ENCODE data around the gene COX8A.

COX8A gene

GRCh38 chr11:63993100-63993499, 18.7 kb downstream of the COX8A start:
- Histone ChIP-seq H3K9ac (ENCODE audit: low read depth in 1 of 2, low read length in 2 of 2) (no peak overlapping the region), H3K27me3 (ENCODE audit: control insufficient read depth in 1 of 2, insufficient read depth in 2 of 2, low read length in 2 of 2) (no peaks in the 10 kb centered on the region), H3K4me1 (ENCODE audit: control insufficient read depth in 1 of 2, insufficient read depth in 2 of 2, low read length in 2 of 2) (peaks cover 0 to under 1% of the 10 kb centered on the region in 2 donors), H3K4me3 (ENCODE audit: low read depth in 1 of 2, low read length in 2 of 2) (no peak overlapping the region), H3K9me3 (ENCODE audit: control insufficient read depth in 1 of 2, low read length in 2 of 2) (no peaks in the 10 kb centered on the region), H3K36me3 (ENCODE audit: control insufficient read depth in 1 of 2, insufficient read depth in 2 of 2, low read length in 2 of 2) (peaks cover 20 to 61% of the 10 kb centered on the region in 2 donors), H3K27ac (ENCODE audit: low read depth, low read length) (no peak overlapping the region)

GRCh38 chr11:63993993-63994392, 19.6 kb downstream of the COX8A start:
- H3K27ac ChIP-seq (ENCODE audit: low read depth, low read length) = no peak overlapping the region
- H3K4me3 ChIP-seq (ENCODE audit: low read depth in 1 of 2, low read length in 2 of 2) = no peak overlapping the region
- no peaks in the 10 kb centered on the region for H3K27me3 ChIP-seq (ENCODE audit: control insufficient read depth in 1 of 2, insufficient read depth in 2 of 2, low read length in 2 of 2)
- H3K4me1 ChIP-seq (ENCODE audit: control insufficient read depth in 1 of 2, insufficient read depth in 2 of 2, low read length in 2 of 2) = peaks cover 0 to 2% of the 10 kb centered on the region in 2 donors
- no peaks in the 10 kb centered on the region for H3K9me3 ChIP-seq (ENCODE audit: control insufficient read depth in 1 of 2, low read length in 2 of 2)
- peaks cover 20 to 57% of the 10 kb centered on the region in 2 donors for H3K36me3 ChIP-seq (ENCODE audit: control insufficient read depth in 1 of 2, insufficient read depth in 2 of 2, low read length in 2 of 2)
- no peak overlapping the region for H3K9ac ChIP-seq (ENCODE audit: low read depth in 1 of 2, low read length in 2 of 2)

- Histone ChIP-seq H3K36me3 (ENCODE audit: control insufficient read depth in 1 of 2, insufficient read depth in 2 of 2, low read length in 2 of 2) (peaks cover 9 to 43% of the 10 kb centered on the region in 2 donors), H3K27ac (ENCODE audit: low read depth, low read length) (no peak overlapping the region), H3K9me3 (ENCODE audit: control insufficient read depth in 1 of 2, low read length in 2 of 2) (no peaks in the 10 kb centered on the region), H3K9ac (ENCODE audit: low read depth in 1 of 2, low read length in 2 of 2) (no peak overlapping the region), H3K4me1 (ENCODE audit: control insufficient read depth in 1 of 2, insufficient read depth in 2 of 2, low read length in 2 of 2) (peaks cover 0 to 10% of the 10 kb centered on the region in 2 donors), H3K27me3 (ENCODE audit: control insufficient read depth in 1 of 2, insufficient read depth in 2 of 2, low read length in 2 of 2) (no peaks in the 10 kb centered on the region), H3K4me3 (ENCODE audit: low read depth in 1 of 2, low read length in 2 of 2) (no peak overlapping the region)
Observed at GRCh38 chr11:63996512-63996911, 22.1 kb downstream of the COX8A start.

GRCh38 chr11:63997104-63997700, 22.8 kb downstream of the COX8A start:
- Histone ChIP-seq H3K9me3 (ENCODE audit: control insufficient read depth in 1 of 2, low read length in 2 of 2) (no peaks in the 10 kb centered on the region), H3K9ac (ENCODE audit: low read depth in 1 of 2, low read length in 2 of 2) (no peak overlapping the region), H3K4me1 (ENCODE audit: control insufficient read depth in 1 of 2, insufficient read depth in 2 of 2, low read length in 2 of 2) (peaks cover 0 to 10% of the 10 kb centered on the region in 2 donors), H3K36me3 (ENCODE audit: control insufficient read depth in 1 of 2, insufficient read depth in 2 of 2, low read length in 2 of 2) (peaks cover 8 to 41% of the 10 kb centered on the region in 2 donors), H3K4me3 (ENCODE audit: low read depth in 1 of 2, low read length in 2 of 2) (no peak overlapping the region), H3K27me3 (ENCODE audit: control insufficient read depth in 1 of 2, insufficient read depth in 2 of 2, low read length in 2 of 2) (no peaks in the 10 kb centered on the region), H3K27ac (ENCODE audit: low read depth, low read length) (no peak overlapping the region)

- Histone ChIP-seq H3K9me3 (ENCODE audit: control insufficient read depth in 1 of 2, low read length in 2 of 2) (no peaks in the 10 kb centered on the region), H3K27ac (ENCODE audit: low read depth, low read length) (no peak overlapping the region), H3K36me3 (ENCODE audit: control insufficient read depth in 1 of 2, insufficient read depth in 2 of 2, low read length in 2 of 2) (peaks cover 8 to 41% of the 10 kb centered on the region in 2 donors), H3K27me3 (ENCODE audit: control insufficient read depth in 1 of 2, insufficient read depth in 2 of 2, low read length in 2 of 2) (no peaks in the 10 kb centered on the region), H3K4me1 (ENCODE audit: control insufficient read depth in 1 of 2, insufficient read depth in 2 of 2, low read length in 2 of 2) (peaks cover 0 to 10% of the 10 kb centered on the region in 2 donors), H3K4me3 (ENCODE audit: low read depth in 1 of 2, low read length in 2 of 2) (no peak overlapping the region), H3K9ac (ENCODE audit: low read depth in 1 of 2, low read length in 2 of 2) (no peak overlapping the region)
Observed at GRCh38 chr11:63997801-63998337, 23.4 kb downstream of the COX8A start.

GRCh38 chr11:63998558-63999348, 24.3 kb downstream of the COX8A start:
- peaks cover 8 to 41% of the 10 kb centered on the region in 2 donors for H3K36me3 ChIP-seq (ENCODE audit: control insufficient read depth in 1 of 2, insufficient read depth in 2 of 2, low read length in 2 of 2)
- H3K9ac ChIP-seq (ENCODE audit: low read depth in 1 of 2, low read length in 2 of 2) = no peak overlapping the region
- no peak overlapping the region for H3K4me3 ChIP-seq (ENCODE audit: low read depth in 1 of 2, low read length in 2 of 2)
- H3K4me1 ChIP-seq (ENCODE audit: control insufficient read depth in 1 of 2, insufficient read depth in 2 of 2, low read length in 2 of 2) = peaks cover 0 to 10% of the 10 kb centered on the region in 2 donors
- H3K9me3 ChIP-seq (ENCODE audit: control insufficient read depth in 1 of 2, low read length in 2 of 2) = no peaks in the 10 kb centered on the region
- H3K27me3 ChIP-seq (ENCODE audit: control insufficient read depth in 1 of 2, insufficient read depth in 2 of 2, low read length in 2 of 2) = no peaks in the 10 kb centered on the region
- no peak overlapping the region for H3K27ac ChIP-seq (ENCODE audit: low read depth, low read length)

GRCh38 chr11:63999349-64000025, 25.1 kb downstream of the COX8A start:
- Histone ChIP-seq H3K27me3 (ENCODE audit: control insufficient read depth in 1 of 2, insufficient read depth in 2 of 2, low read length in 2 of 2) (no peaks in the 10 kb centered on the region), H3K9ac (ENCODE audit: low read depth in 1 of 2, low read length in 2 of 2) (no peak overlapping the region), H3K4me3 (ENCODE audit: low read depth in 1 of 2, low read length in 2 of 2) (peak overlapping the region; percentile 15 to 16), H3K9me3 (ENCODE audit: control insufficient read depth in 1 of 2, low read length in 2 of 2) (no peaks in the 10 kb centered on the region), H3K4me1 (ENCODE audit: control insufficient read depth in 1 of 2, insufficient read depth in 2 of 2, low read length in 2 of 2) (peaks cover 0 to 10% of the 10 kb centered on the region in 2 donors), H3K27ac (ENCODE audit: low read depth, low read length) (no peak overlapping the region), H3K36me3 (ENCODE audit: control insufficient read depth in 1 of 2, insufficient read depth in 2 of 2, low read length in 2 of 2) (peaks cover 8 to 37% of the 10 kb centered on the region in 2 donors)

- Histone ChIP-seq H3K9me3 (ENCODE audit: control insufficient read depth in 1 of 2, low read length in 2 of 2) (no peaks in the 10 kb centered on the region), H3K36me3 (ENCODE audit: control insufficient read depth in 1 of 2, insufficient read depth in 2 of 2, low read length in 2 of 2) (peaks cover 8 to 30% of the 10 kb centered on the region in 2 donors), H3K4me1 (ENCODE audit: control insufficient read depth in 1 of 2, insufficient read depth in 2 of 2, low read length in 2 of 2) (peaks cover 0 to 10% of the 10 kb centered on the region in 2 donors), H3K9ac (ENCODE audit: low read depth in 1 of 2, low read length in 2 of 2) (no peak overlapping the region), H3K27me3 (ENCODE audit: control insufficient read depth in 1 of 2, insufficient read depth in 2 of 2, low read length in 2 of 2) (no peaks in the 10 kb centered on the region), H3K4me3 (ENCODE audit: low read depth in 1 of 2, low read length in 2 of 2) (peak overlapping the region; percentile 29 to 45), H3K27ac (ENCODE audit: low read depth, low read length) (no peak overlapping the region)
Observed at GRCh38 chr11:64000026-64000739, 25.8 kb downstream of the COX8A start.

GRCh38 chr11:64000740-64001483, 26.5 kb downstream of the COX8A start:
- no peak overlapping the region for H3K9ac ChIP-seq (ENCODE audit: low read depth in 1 of 2, low read length in 2 of 2)
- H3K36me3 ChIP-seq (ENCODE audit: control insufficient read depth in 1 of 2, insufficient read depth in 2 of 2, low read length in 2 of 2) = peaks cover 8 to 22% of the 10 kb centered on the region in 2 donors
- H3K4me3 ChIP-seq (ENCODE audit: low read depth in 1 of 2, low read length in 2 of 2) = peak overlapping the region; percentile 29 to 45
- H3K4me1 ChIP-seq (ENCODE audit: control insufficient read depth in 1 of 2, insufficient read depth in 2 of 2, low read length in 2 of 2) = peaks cover 0 to 10% of the 10 kb centered on the region in 2 donors
- no peak overlapping the region for H3K27ac ChIP-seq (ENCODE audit: low read depth, low read length)
- H3K9me3 ChIP-seq (ENCODE audit: control insufficient read depth in 1 of 2, low read length in 2 of 2) = no peaks in the 10 kb centered on the region
- peaks cover 0 to 4% of the 10 kb centered on the region in 2 donors for H3K27me3 ChIP-seq (ENCODE audit: control insufficient read depth in 1 of 2, insufficient read depth in 2 of 2, low read length in 2 of 2)
